HepG2 (cell line): Measurements from ENCODE around the gene SLC16A1. TPM values are rescaled to one million over a fixed set of nuclear protein-coding genes. Genes with fewer than 3 reads are reported as not detected.

ENCODE experiments used
- ATAC-seq: fragments of 200-7000 bp; cut with Tn5 transposase; 3 replicates; pipeline ENCODE4 v1.9.1; 2020; ENCODE audit warnings: mild to moderate bottlenecking, moderate library complexity
- BruUV-seq: library from RNA; stranded (reverse); fragments of 400-500 nt; replicated peaks from 2 replicates; lab custom pipeline; 2021; lab: Mats Ljungman, UMichigan
- CTCF ChIA-PET: fragments of 300-600 bp; formaldehyde crosslinking; extraction: SDS; loops from one replicate; lab custom pipeline; 2021; ENCODE audit warnings: low total read pairs, inconsistent platforms, low intra/inter-chr PET ratio; lab: Yijun Ruan, JAX
- POLR2A ChIA-PET: fragments of 350-600 bp; sonication (Branson Sonifier 250); formaldehyde crosslinking; loops from one replicate; lab custom pipeline; 2020; ENCODE audit warnings: antibody characterized with exemption, inconsistent platforms; lab: Yijun Ruan, JAX
- DNase-seq: peaks from one replicate; pipeline ENCODE4 v3.0.0-alpha.2; 2015; ENCODE audit warnings: low spot score
- FAIRE-seq: peaks from 3 replicates; lab custom pipeline; 2011; peaks lifted over from hg19 to GRCh38; lab: Jason Lieb, UNC
- H2AFZ ChIP-seq: one replicate; pipeline ENCODE4 v1.6.1; 2011; ENCODE audit warnings: low read length, inconsistent platforms
- H3K27ac ChIP-seq: fragments of 300-600 bp; 3 replicates; pipeline ENCODE4 v1.8.0; 2011; ENCODE audit warnings: mixed run types, mild to moderate bottlenecking, mixed read lengths, low read length, inconsistent platforms; ENCODE audit not compliant: insufficient read depth; ENCODE audit errors: extremely low read length
- H3K27me3 ChIP-seq, 2 experiments: fragments of 200-600 bp in 1 of 2; 2 replicates in 1 of 2; 3 replicates in 1 of 2; pipeline versions ENCODE4 v1.6.0 to v1.8.0; 2011; ENCODE audit warnings: low read length in 2 of 2, mild to moderate bottlenecking in 2 of 2, moderate library complexity in 2 of 2, inconsistent platforms in 1 of 2; ENCODE audit not compliant: insufficient read depth in 2 of 2, control insufficient read depth in 1 of 2
- H3K36me3 ChIP-seq, 2 experiments: fragments of 200-600 bp in 1 of 2; replicated peaks in 1 of 2; 2 replicates in 1 of 2; 3 replicates in 1 of 2; pipeline versions ENCODE4 v1.5.1 to v1.8.0; 2011; ENCODE audit warnings: low read length in 2 of 2, inconsistent platforms in 1 of 2; ENCODE audit not compliant: insufficient read depth in 2 of 2, control insufficient read depth in 1 of 2
- H3K4me1 ChIP-seq: 2 replicates; pipeline ENCODE4 v1.5.1; 2012; ENCODE audit warnings: low read length, inconsistent platforms; ENCODE audit not compliant: insufficient read depth
- H3K4me2 ChIP-seq: 2 replicates; pipeline ENCODE4 v1.6.0; 2011; ENCODE audit warnings: low read depth, low read length, inconsistent platforms
- H3K4me3 ChIP-seq, 3 experiments: fragments of 200-600 bp in 1 of 3; sonication (generic), shearing (Covaris generic) in 1 of 3; replicated peaks in 1 of 3; 2 replicates each; pipeline ENCODE4 v1.5.1; 2011 to 2016; ENCODE audit warnings: low read length in 3 of 3, inconsistent platforms in 2 of 3, low read depth in 2 of 3, mild to moderate bottlenecking in 2 of 3, control low read depth in 1 of 3, mixed read lengths in 1 of 3; ENCODE audit not compliant: insufficient read depth in 1 of 3
- H3K79me2 ChIP-seq: one replicate; pipeline ENCODE4 v1.6.1; 2011; ENCODE audit warnings: low read length, inconsistent platforms; ENCODE audit not compliant: insufficient read depth
- H3K9ac ChIP-seq: 2 replicates; pipeline ENCODE4 v1.6.0; 2011; ENCODE audit warnings: mild to moderate bottlenecking, low read depth, low read length, inconsistent platforms; ENCODE audit not compliant: insufficient read depth
- H3K9me3 ChIP-seq: 2 replicates; pipeline ENCODE4 v1.5.1; 2012; ENCODE audit warnings: mild to moderate bottlenecking, low read length
- H4K20me1 ChIP-seq: 2 replicates; pipeline ENCODE4 v1.6.0; 2011; ENCODE audit warnings: inconsistent platforms, mild to moderate bottlenecking, low read length, moderate library complexity; ENCODE audit not compliant: insufficient read depth
- CBX1 ChIP-seq: IDR thresholded peaks from one replicate; pipeline ENCODE4 v1.6.1; 2016; ENCODE audit warnings: antibody characterized with exemption, low read depth
- ELK4 ChIP-seq: sonication (generic); formaldehyde crosslinking; IDR thresholded peaks from 2 replicates; pipeline ENCODE4 v1.9.0; 2021; ENCODE audit warnings: missing genetic modification reagents, borderline replicate concordance
- FOSL1 ChIP-seq: sonication (generic); formaldehyde crosslinking; IDR thresholded peaks from 2 replicates; pipeline ENCODE4 v1.9.0; 2021; ENCODE audit warnings: missing genetic modification reagents, borderline replicate concordance
- FOXA3 ChIP-seq: IDR thresholded peaks from 2 replicates; pipeline ENCODE4 v1.6.1; 2016; ENCODE audit warnings: missing genetic modification reagents, missing compliant biosample characterization
- HOXA3 ChIP-seq: sonication (generic); formaldehyde crosslinking; IDR thresholded peaks from 2 replicates; pipeline ENCODE4 v1.5.0; 2020; ENCODE audit warnings: missing genetic modification reagents
- IRF2 ChIP-seq: IDR thresholded peaks from 2 replicates; pipeline ENCODE4 v1.6.1; 2018; ENCODE audit warnings: missing genetic modification reagents, missing compliant biosample characterization
- MYPOP ChIP-seq: sonication (generic); formaldehyde crosslinking; IDR thresholded peaks from 2 replicates; pipeline ENCODE4 v1.8.1; 2023; ENCODE audit warnings: mild to moderate bottlenecking, moderate library complexity, missing genetic modification reagents
- NFKB2 ChIP-seq: sonication (generic); formaldehyde crosslinking; IDR thresholded peaks from 2 replicates; pipeline ENCODE4 v1.4.0; 2020; ENCODE audit warnings: missing genetic modification reagents, borderline replicate concordance
- NR2F6 ChIP-seq, 2 experiments: IDR thresholded peaks; 2 replicates each; pipeline ENCODE4 v1.6.1; 2016; ENCODE audit warnings: antibody characterized with exemption in 1 of 2, mild to moderate bottlenecking in 1 of 2
- POLR2AphosphoS2 ChIP-seq: IDR thresholded peaks from 2 replicates; pipeline ENCODE4 v1.6.1; 2011; ENCODE audit warnings: low read depth, low read length, improper control_type of control experiment
- ZBTB44 ChIP-seq: sonication (generic); formaldehyde crosslinking; IDR thresholded peaks from 2 replicates; pipeline ENCODE4 v1.4.0; 2020; ENCODE audit warnings: missing genetic modification reagents
- ZNF484 ChIP-seq: sonication (generic); formaldehyde crosslinking; IDR thresholded peaks from 2 replicates; pipeline ENCODE4 v1.5.1; 2020; ENCODE audit warnings: mild to moderate bottlenecking, low read depth, missing genetic modification reagents, borderline replicate concordance
- ZNF550 ChIP-seq: sonication (generic); formaldehyde crosslinking; IDR thresholded peaks from 2 replicates; pipeline ENCODE4 v1.4.0; 2020; ENCODE audit warnings: mild to moderate bottlenecking, missing genetic modification reagents, borderline replicate concordance
- ZNF780A ChIP-seq: sonication (generic); formaldehyde crosslinking; IDR thresholded peaks from 2 replicates; pipeline ENCODE4 v1.8.0; 2022; ENCODE audit warnings: mild to moderate bottlenecking, missing genetic modification reagents, moderate library complexity
- ZNF782 ChIP-seq: sonication (generic); formaldehyde crosslinking; IDR thresholded peaks from 2 replicates; pipeline ENCODE4 v1.4.0; 2020; ENCODE audit warnings: missing genetic modification reagents, mild to moderate bottlenecking, borderline replicate concordance
- WGBS: methylation state at CpG from one replicate; pipeline ENCODE4 v1.1.6; 2017; ENCODE audit warnings: low lambda C conversion rate; 5-methylcytosine and 5-hydroxymethylcytosine counted together
- in situ Hi-C: cut with HindIII; loops from 2 replicates; pipeline ENCODE4 v1.10.0; 2017; ENCODE audit warnings: low pct_unique_long_range_greater_than_20kb; ENCODE audit not compliant: extremely low pct_ligation_motif_present
- intact Hi-C: fragments of 100-400 bp; cut with micrococcal nuclease; formaldehyde crosslinking; loops from one replicate; pipeline ENCODE4 v1.10.0; 2022; ENCODE audit not compliant: unreplicated experiment
- polyA plus RNA-seq, 8 experiments: library from polyadenylated mRNA; depleted of rRNA in 3 of 8; stranded (reverse) in 7 of 8; unstranded in 1 of 8; fragments of >200 nt; fragmentation: Illumina TruSeq in 4 of 8; extraction: Trizol in 4 of 8; gene quantifications; 2 replicates each; pipeline versions ENCODE4 v1.2.1 to v1.2.3, GENCODE V29; 2011 to 2016; ENCODE audit warnings: low read depth in 4 of 8, missing spikeins in 1 of 8, mixed read lengths in 1 of 8; ENCODE audit not compliant: insufficient read depth in 1 of 8
- total RNA-seq, 5 experiments: library from RNA; depleted of rRNA; stranded (reverse); fragments of >200 nt; fragmentation: Illumina TruSeq; extraction: Trizol; gene quantifications; 2 replicates each; pipeline ENCODE4 v1.2.3, GENCODE V29; 2016; ENCODE audit warnings: low read depth in 1 of 5

The SLC16A1 gene
- total and polyA plus RNA-seq, 2 of the 13 experiments (the other 11 are each of a cell fraction or from before 2014, with no cell fraction given), result 106 to 142 TPM

- Histone ChIP-seq H3K4me1 (no peaks in the 10 kb centered on the region), H3K36me3 (peaks cover 2 to 45% of the 10 kb centered on the region in 2 experiments; a peak in 4 of 5 replicates), H3K9ac (no peak overlapping the region), H3K9me3 (no peaks in the 10 kb centered on the region), H3K27me3 (no peaks in the 10 kb centered on the region), H3K4me3 (no peak overlapping the region), H3K79me2 (no peaks in the 10 kb centered on the region), H2AFZ (no peak overlapping the region), H3K4me2 (no peak overlapping the region), H4K20me1 (no peaks in the 10 kb centered on the region), H3K27ac (no peak overlapping the region)
- ChIA-PET POLR2A (no interaction called here), CTCF (no interaction called here)
- FAIRE-seq (no peak), ATAC-seq (no peak), DNase-seq (no peak)
- TF ChIP-seq FOXA3 (CRISPR knock-in tag) (no peak), CBX1 (no peak), ZBTB44 (CRISPR knock-in tag) (no peak), FOSL1 (CRISPR knock-in tag) (no peak), ELK4 (CRISPR knock-in tag) (no peak), POLR2AphosphoS2 (no peak), HOXA3 (no peak), NFKB2 (CRISPR knock-in tag) (no peak), ZNF780A (CRISPR knock-in tag) (no peak), MYPOP (CRISPR knock-in tag) (no peak), ZNF782 (CRISPR knock-in tag) (no peak), ZNF484 (CRISPR knock-in tag) (no peak), IRF2 (CRISPR knock-in tag) (no peak), ZNF550 (CRISPR knock-in tag) (no peak), NR2F6 (IDR thresholded peaks at IDR 0.05) (no peak), NR2F6 (CRISPR knock-in tag; IDR thresholded peaks at IDR 0.05) (no peak)
- intact Hi-C loops, result no loop called here
- WGBS, result 98% methylated on average over 5 of the region's 5 CpGs
- no TSS peak for BruUV-seq
- in situ Hi-C loops, result no loop called here
Observed at GRCh38 chr1:112911506-112912220, 44.3 kb downstream of the SLC16A1 start.
